HepG2 (cell line): ENCODE results near the gene PCSK6.

ENCODE experiments used
- CBFB ChIP-seq: sonication (generic); formaldehyde crosslinking; IDR thresholded peaks from 2 replicates; pipeline ENCODE4 v1.4.0; 2020; ENCODE audit warnings: missing genetic modification reagents
- CEBPB ChIP-seq: IDR thresholded peaks from 2 replicates; pipeline ENCODE4 v1.6.1; 2011; ENCODE audit warnings: low read depth, low read length, improper control_type of control experiment, borderline replicate concordance
- FOXK1 ChIP-seq: sonication (generic); formaldehyde crosslinking; IDR thresholded peaks from 2 replicates; pipeline ENCODE4 v1.4.0; 2020; ENCODE audit warnings: low read depth, missing genetic modification reagents, borderline replicate concordance
- POLR2AphosphoS2 ChIP-seq: IDR thresholded peaks from 2 replicates; pipeline ENCODE4 v1.6.1; 2011; ENCODE audit warnings: low read depth, low read length, improper control_type of control experiment
- ZFP36 ChIP-seq: fragments of 150-350 bp; IDR thresholded peaks from 2 replicates; pipeline ENCODE4 v1.6.1; 2018; ENCODE audit warnings: borderline replicate concordance, low read length, low read depth; ENCODE audit not compliant: partially characterized antibody
- ZNF274 ChIP-seq: sonication (generic); formaldehyde crosslinking; IDR thresholded peaks from 2 replicates; pipeline ENCODE4 v1.5.1; 2020; ENCODE audit warnings: mild to moderate bottlenecking, missing genetic modification reagents

DNA sequence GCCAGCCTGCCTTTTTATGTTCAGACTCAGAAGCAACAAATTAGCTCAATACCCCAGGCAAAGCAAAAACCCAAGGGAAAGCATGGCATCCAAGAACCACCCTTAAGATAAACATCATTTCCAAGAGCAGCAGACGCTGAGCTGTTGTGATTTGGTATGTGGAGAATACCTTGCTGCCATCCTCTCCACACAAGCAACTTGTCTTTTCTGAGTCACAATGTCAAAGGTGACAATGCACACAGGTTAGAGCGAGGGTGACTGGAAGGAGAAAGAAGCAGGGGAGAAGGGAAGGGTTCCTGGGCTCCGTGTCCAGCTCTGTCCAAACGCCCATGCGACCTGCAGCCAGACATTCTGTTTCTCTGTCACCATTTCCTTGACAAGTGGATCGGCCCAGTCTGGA, 6.0 kb downstream of the PCSK6 start:
- no peak for TF ChIP-seq POLR2AphosphoS2
- no peak for TF ChIP-seq FOXK1 (CRISPR knock-in tag)
- no peak for TF ChIP-seq CEBPB
- no peak for TF ChIP-seq CBFB (CRISPR knock-in tag)
- no peak for TF ChIP-seq ZFP36
- TF ChIP-seq ZNF274: no peak
